HG03175 (cell line): Measurements from ENCODE around the gene MNAT1.
"Not testable (repeated sequence)": the region's sequence is repeated elsewhere in the genome, so short reads cannot be mapped to it uniquely, and the experiment has no call there.

ENCODE experiments used
- ATAC-seq: cut with Tn5 transposase; IDR thresholded peaks from one replicate; pipeline ENCODE4 v1.9.1; 2021; ENCODE audit warnings: mild to moderate bottlenecking, moderate library complexity; ENCODE audit not compliant: unreplicated experiment

Gene MNAT1

GRCh38 chr14:60736494-60736893 lies 1.9 kb downstream of the MNAT1 start:
- no peak for ATAC-seq

GRCh38 chr14:60738843-60739508 lies 4.4 kb downstream of the MNAT1 start:
- ATAC-seq, result no peak

GRCh38 chr14:60744566-60744965 lies 10.0 kb downstream of the MNAT1 start:
- no peak for ATAC-seq

DNA sequence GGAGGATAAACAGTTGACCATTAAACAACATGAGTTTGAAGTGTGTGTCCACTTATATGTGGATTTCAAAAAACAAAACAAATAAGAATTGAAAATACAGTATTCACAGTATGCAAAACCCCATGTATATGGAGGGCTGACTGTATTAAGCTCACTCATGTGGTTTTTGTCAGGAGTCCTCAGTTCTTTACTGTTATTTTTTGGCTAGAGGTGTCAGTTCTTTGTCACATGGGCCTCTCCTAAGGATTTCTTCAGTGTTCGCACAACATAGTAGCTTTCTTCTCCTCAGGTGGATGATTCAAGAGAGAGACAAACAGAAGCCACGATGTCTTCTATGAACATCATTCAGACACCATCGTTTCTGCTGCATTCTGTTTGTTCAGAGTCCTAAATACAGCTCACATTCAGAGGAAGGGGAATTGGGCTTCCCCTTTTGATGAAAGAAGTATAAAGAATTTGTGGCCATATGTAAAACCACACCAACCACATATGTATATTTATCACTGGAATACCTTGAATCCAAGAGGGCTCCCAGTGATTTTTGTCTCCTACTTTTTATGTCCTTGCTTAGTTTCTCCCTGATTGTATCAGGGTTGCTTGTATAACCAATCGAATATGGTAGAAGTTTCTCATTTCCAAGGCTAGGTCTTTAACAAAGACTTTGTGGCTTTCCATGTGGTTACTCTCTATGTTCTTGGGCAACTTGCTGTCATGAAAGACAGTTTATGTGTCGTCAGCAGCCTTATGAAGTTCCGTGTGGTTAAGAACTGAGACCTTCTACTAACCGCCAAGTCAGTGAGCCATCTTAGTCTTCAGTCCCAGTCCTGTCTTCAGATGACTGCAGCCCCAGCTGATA lies 18.9 kb downstream of the MNAT1 start:
- peak; percentile 99 for ATAC-seq

GRCh38 chr14:60756847-60757246 lies 22.3 kb downstream of the MNAT1 start:
- no peak for ATAC-seq

DNA sequence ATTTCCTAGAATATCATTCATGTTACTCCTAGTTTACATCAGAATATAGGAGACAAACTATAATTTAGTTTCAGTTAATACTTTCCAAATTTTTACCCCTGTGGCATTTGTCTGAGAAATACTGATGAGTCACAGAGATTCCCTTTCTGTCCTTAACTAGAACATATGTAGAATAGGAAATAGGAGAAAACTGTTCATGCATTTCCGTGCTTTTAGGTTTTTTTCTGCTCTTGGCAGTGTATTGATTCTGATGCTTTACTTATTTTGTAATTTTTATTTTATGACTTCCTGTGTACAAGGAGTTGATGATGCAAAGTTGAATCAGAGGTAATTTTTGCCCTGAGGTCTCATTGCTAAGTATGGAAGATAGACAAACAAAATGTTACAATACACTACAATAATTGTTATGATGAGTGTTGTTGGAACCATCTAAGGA lies 23.0 kb downstream of the MNAT1 start:
- ATAC-seq, result no peak

DNA sequence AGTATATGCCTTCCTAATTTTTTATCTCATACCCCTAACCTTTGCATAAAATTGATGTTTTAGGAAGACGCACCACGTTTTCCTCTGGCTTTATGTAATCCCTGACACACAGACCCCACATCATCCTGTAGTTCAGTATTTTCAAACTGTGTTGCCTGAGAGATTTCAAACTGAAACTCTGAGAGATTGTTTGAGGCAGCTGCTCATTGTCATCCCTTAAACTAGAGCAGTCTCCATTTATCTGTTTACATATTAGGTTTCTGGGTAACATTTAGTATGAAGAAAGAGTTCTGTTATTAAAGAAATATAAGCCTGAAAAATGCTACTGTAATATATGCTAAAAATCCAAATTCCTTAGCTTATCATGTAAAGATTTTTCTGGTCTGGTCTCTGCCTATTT lies 24.3 kb downstream of the MNAT1 start:
- peak; percentile 53 for ATAC-seq

DNA sequence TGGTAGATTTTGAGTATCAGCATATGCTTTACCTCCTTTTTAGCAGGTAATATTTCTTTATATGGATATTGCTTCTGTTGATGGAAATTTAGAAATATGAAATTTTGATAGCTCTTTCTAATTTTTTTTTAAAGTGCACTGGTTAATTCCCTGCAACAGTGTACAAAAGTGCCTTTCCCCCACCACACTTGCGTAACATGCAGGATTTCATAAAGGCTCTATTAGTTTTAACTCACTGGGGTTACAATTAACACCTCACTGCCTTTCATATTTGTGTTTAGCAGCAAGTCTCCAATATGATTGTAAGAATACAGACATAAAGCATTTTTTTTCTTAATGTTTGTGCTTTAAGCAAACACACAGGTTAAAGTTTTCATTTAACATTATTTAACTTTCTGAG lies 25.6 kb downstream of the MNAT1 start:
- ATAC-seq, result no peak

- no peak for ATAC-seq
These were observed 26.2 kb downstream of the MNAT1 start for GRCh38 chr14:60760644-60761364.

- no peak for ATAC-seq
These were observed 34.0 kb downstream of the MNAT1 start for GRCh38 chr14:60768602-60769001.

DNA sequence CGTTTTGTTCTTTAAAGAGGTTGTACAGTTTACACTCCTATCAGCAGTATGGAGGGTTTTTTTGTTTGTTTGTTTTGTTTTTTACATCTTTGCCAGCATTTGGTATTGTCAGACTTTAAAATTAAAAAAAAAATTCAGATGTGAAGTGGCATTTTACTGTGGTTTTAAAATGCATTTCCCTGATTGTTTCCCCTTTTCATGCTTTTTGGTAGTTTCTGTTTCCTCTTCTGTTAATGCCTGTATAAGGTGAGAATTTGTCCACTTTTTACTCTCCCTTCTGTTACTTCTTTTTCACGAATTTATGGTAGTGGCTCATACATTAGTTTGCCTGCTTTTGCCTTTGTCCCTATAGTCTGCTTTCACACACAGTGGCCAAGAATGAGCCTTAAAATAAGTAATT lies 36.6 kb downstream of the MNAT1 start:
- no peak for ATAC-seq

DNA sequence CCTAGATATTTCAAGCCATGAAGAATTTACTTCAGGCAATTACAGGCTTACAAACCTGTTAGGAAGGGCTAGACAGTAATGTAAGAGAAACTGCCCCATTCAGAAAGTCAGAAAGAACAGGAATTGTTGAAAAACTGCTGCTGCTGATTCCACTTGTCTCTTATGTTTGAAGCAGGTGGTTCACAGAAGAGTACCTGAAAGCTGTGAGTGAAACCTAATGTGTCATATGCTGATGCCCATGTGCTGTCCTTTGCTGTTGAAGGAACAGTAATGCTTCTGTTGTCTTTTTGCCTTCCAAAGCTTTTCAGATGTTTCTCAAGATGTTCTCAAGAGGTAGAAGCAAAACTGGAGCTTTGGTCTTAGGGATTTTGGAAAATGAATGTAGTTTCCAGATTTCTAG lies 39.0 kb downstream of the MNAT1 start:
- no peak for ATAC-seq

DNA sequence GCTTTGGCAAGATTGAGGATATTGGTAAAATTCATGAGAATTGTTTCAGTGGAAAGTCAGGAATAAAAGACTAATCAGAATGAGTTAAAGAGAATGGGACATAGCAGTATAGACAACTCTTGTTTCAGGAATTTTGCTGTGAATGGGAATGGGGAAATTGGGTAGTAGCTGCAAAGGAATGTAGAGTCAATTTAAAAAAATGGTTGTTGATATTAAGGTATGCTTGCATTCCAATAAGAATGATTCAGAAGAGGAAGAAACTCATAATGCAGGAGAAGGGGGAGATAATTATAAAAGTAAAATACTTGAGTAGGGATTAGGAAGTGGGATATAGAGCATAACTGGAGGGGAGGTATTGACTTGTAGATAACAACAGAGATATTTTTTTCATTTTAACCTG lies 40.7 kb downstream of the MNAT1 start:
- ATAC-seq, result no peak

DNA sequence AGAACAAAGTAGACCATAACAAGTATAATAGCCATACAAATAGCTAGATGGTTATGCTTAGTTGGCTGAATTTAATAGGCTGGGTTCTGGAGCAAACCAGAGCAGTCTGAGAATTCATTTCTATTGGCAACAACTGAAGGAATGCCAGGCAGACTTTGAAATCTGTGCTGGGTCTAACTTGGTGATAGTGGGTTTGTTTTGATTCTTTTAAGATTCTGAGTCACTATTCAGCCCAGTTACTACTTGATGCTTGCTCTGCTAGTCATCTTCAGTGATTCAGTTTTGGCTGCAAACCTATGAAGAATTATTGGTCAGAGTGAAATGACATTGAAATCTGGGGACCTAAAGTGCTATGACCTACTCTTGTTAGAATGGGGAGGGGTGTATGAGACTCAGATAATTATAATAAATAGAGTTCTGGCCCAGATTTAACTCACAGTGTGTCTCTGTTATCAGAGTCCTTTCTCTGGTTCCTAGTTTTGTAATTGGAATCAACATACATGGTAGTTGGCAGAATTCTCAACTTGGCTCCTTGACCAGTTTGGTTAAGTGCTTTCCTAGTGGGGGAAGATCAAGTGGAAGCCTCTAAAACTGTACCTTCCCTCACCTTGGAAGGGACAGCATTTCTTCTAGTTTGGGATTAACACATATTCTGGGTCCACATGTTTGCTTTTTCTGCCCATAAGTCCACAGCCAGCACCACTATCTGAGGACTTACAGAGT lies 43.5 kb downstream of the MNAT1 start:
- no peak for ATAC-seq

DNA sequence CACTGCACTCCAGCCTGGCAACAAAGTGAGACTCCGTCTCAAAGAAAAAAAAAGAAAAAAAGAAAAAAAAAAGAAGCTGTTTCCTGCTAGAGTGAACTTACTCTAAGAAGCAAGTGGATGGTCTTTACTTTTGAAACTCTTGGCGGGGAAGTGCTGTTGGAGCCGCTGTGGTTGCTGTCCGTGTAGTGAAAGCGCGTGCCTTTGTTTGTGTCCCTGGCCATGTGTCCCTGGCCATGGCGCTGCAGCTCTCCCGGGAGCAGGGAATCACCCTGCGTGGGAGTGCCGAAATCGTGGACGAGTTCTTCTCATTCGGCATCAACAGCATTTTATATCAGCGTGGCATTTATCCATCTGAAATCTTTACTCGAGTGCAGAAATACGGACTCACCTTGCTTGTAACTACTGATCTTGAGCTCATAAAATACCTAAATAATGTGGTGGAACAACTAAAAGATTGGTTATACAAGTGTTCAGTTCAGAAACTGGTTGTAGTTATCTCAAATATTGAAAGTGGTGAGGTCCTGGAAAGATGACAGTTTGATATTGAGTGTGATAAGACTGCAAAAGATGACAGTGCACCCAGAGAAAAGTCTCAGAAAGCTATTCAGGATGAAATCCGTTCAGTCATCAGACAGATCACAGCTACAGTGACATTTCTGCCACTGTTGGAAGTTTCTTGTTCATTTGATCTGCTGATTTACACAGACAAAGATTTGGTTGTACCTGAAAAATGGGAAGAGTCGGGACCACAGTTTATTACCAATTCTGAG lies 45.4 kb downstream of the MNAT1 start:
- ATAC-seq, result not testable (repeated sequence)

- not testable (repeated sequence) for ATAC-seq
These were observed 46.0 kb downstream of the MNAT1 start for GRCh38 chr14:60780558-60780957.

- ATAC-seq, result no peak
These were observed 52.3 kb downstream of the MNAT1 start for GRCh38 chr14:60786905-60787304.

DNA sequence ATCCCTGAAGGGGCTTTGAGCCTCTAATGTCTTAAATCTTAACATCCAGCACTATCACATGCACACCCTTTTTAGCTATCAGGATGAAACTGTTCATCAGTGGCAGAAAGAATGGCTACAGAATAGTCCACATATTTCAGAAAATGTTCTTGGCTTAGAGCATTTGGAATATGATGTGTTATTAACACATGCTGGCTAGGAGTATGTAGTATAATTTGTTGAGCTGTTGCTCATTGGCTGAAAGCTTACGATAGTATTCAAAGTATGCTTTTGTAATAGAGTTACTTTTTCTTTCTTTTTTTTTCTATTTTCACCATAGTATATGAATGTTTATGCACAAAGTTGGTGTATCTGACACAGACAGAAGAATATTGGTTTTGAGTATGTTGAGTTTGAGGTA lies 55.1 kb downstream of the MNAT1 start:
- ATAC-seq, result no peak

DNA sequence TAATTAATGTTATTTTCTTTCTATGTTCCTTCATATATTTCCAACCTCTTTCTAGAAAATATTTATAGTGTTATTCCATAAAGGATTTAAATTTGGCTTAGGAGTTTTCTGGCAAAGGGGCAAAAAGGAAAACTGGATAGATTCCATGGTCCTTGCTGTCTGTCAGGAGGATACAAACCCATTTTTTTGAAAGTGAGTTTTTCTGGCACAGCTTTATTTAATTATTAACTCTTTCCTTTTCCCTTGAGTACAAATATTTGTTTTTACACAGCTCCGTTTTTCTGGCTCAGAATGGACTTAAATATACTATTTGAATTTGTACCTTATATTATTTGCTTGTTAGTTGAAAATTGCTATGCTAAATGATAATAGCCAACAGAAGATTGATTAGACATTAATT lies 56.3 kb downstream of the MNAT1 start:
- no peak for ATAC-seq

GRCh38 chr14:60796434-60796833 lies 61.9 kb downstream of the MNAT1 start:
- ATAC-seq, result no peak
